Fibroblast of upper back skin (primary cell): ENCODE results near the gene HUS1B.
A peak's percentile ranks its signal among the peaks of the same experiment; 100 is the strongest.
"Not testable (repeated sequence)": the region's sequence is repeated elsewhere in the genome, so short reads cannot be mapped to it uniquely, and the experiment has no call there.

Source experiments
- DNase-seq: peaks from one replicate; pipeline ENCODE4 v3.0.0-alpha.2; 2013

The HUS1B gene

GRCh38 chr6:678520-678919, 21.6 kb upstream of the HUS1B start:
- DNase-seq, result no peak

- DNase-seq, result no peak
Measured at GRCh38 chr6:677919-678318, 21.0 kb upstream of the HUS1B start.

GRCh38 chr6:674956-675355, 18.1 kb upstream of the HUS1B start:
- no peak for DNase-seq

GRCh38 chr6:674406-674805, 17.5 kb upstream of the HUS1B start:
- no peak for DNase-seq

GRCh38 chr6:667253-667927, 10.5 kb upstream of the HUS1B start:
- no peak for DNase-seq

GRCh38 chr6:665403-666267, 8.7 kb upstream of the HUS1B start:
- DNase-seq, result no peak

GRCh38 chr6:663788-664187, 6.9 kb upstream of the HUS1B start:
- DNase-seq, result not testable (repeated sequence)

- no peak for DNase-seq
Measured at GRCh38 chr6:659716-660581, 3.0 kb upstream of the HUS1B start.

GRCh38 chr6:658244-658643, 1.3 kb upstream of the HUS1B start:
- peak; percentile 83 for DNase-seq

GRCh38 chr6:657743-658142, 843 bp upstream of the HUS1B start:
- DNase-seq, result no peak

- no peak for DNase-seq
Measured at GRCh38 chr6:654136-654535, 2.8 kb downstream of the HUS1B start.

GRCh38 chr6:652865-653264, 4.0 kb downstream of the HUS1B start:
- no peak for DNase-seq

GRCh38 chr6:650098-650497, 6.8 kb downstream of the HUS1B start:
- DNase-seq, result no peak

- DNase-seq, result no peak
Measured at GRCh38 chr6:642805-643204, 14.1 kb downstream of the HUS1B start.

- DNase-seq, result no peak
Measured at GRCh38 chr6:641225-641985, 15.5 kb downstream of the HUS1B start.

GRCh38 chr6:636488-636887, 20.4 kb downstream of the HUS1B start:
- DNase-seq, result no peak

GRCh38 chr6:635233-635632, 21.7 kb downstream of the HUS1B start:
- no peak for DNase-seq

GRCh38 chr6:633611-634010, 23.3 kb downstream of the HUS1B start:
- DNase-seq, result no peak

GRCh38 chr6:628766-629165, 28.1 kb downstream of the HUS1B start:
- DNase-seq, result no peak

- peak; percentile 49 for DNase-seq
Measured at GRCh38 chr6:626236-626635, 30.7 kb downstream of the HUS1B start.

GRCh38 chr6:624979-625378, 31.9 kb downstream of the HUS1B start:
- peak; percentile 32 for DNase-seq

GRCh38 chr6:622462-622861, 34.4 kb downstream of the HUS1B start:
- DNase-seq, result no peak

- DNase-seq, result no peak
Measured at GRCh38 chr6:621931-622330, 35.0 kb downstream of the HUS1B start.
